Measurements from ENCODE around the gene VSIG10L2. TPM values are rescaled to one million over a fixed set of nuclear protein-coding genes. Genes with fewer than 3 reads are reported as not detected.
"Not testable (repeated sequence)": the region's sequence is repeated elsewhere in the genome, so short reads cannot be mapped to it uniquely, and the experiment has no call there.

The VSIG10L2 gene
- total RNA-seq, 1 donor from 2014 or later = not detected

DNA sequence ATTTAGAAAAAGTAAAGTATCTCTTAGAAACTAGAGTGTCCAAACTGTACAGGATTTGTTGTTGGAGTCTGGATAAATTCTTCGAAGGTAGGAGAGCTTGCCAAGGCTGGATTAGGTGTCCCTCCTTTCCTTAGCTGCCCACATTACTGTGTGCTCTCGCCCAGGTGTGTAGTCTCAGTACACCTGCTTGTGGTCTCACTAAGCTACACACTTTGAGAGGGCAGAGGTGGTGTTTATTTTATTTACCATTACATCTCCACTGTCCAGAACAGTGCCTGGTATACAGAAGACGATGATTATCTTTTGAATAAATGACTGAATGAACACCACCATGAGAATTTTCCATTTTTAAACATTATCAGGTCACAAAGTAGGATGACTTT is 36.5 kb downstream of the VSIG10L2 start:
- TF ChIP-seq, protein P1, sequence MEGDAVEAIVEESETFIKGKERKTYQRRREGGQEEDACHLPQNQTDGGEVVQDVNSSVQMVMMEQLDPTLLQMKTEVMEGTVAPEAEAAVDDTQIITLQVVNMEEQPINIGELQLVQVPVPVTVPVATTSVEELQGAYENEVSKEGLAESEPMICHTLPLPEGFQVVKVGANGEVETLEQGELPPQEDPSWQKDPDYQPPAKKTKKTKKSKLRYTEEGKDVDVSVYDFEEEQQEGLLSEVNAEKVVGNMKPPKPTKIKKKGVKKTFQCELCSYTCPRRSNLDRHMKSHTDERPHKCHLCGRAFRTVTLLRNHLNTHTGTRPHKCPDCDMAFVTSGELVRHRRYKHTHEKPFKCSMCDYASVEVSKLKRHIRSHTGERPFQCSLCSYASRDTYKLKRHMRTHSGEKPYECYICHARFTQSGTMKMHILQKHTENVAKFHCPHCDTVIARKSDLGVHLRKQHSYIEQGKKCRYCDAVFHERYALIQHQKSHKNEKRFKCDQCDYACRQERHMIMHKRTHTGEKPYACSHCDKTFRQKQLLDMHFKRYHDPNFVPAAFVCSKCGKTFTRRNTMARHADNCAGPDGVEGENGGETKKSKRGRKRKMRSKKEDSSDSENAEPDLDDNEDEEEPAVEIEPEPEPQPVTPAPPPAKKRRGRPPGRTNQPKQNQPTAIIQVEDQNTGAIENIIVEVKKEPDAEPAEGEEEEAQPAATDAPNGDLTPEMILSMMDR (IDR thresholded peaks at IDR 0.05; ENCODE audit: unreplicated experiment) = no peak
- Mint-ChIP-seq H3K27ac (no peak overlapping the region), H3K9me3 (ENCODE audit: low read depth) (no peaks in the 10 kb centered on the region), H3K4me1 (ENCODE audit: low read depth) (peaks cover 11% of the 10 kb centered on the region), H3K4me3 (ENCODE audit: low read depth) (no peak overlapping the region), H3K27me3 (no peaks in the 10 kb centered on the region), H3K36me3 (ENCODE audit: insufficient read depth) (peaks cover 13% of the 10 kb centered on the region)
- no peak for DNase-seq (ENCODE audit: low spot score, unreplicated experiment)

GRCh38 chr11:125985956-125986355 is 40.1 kb downstream of the VSIG10L2 start:
- DNase-seq (ENCODE audit: low spot score, unreplicated experiment); H3K4me1 Mint-ChIP-seq (ENCODE audit: low read depth): not testable (repeated sequence)

DNA sequence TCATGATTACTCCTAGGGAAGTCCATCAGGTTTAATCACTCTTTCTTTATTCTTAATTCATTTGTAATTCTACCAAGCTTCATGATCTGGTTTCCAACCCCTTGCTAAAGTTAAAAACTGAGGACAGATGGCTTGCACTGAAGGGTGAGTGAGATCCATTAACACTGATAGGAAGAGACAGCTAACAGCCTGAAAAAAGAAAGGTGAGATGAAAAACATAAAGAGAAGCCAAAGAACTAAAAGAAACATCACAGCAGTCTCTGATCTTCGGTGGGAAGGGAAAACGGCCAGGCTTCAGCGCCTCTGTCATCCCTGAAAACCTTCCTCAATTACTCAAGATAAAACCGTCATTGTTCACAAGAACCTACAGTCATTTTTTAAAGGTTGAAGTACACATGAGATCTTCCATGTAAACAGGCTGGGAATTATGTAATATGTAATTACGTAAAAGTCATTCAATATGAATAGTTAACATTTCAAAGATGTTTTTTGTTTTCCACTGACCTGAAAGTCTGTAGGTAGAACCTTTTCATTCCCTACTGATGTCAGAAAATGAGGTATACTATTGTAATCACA is 41.3 kb downstream of the VSIG10L2 start:
- TF ChIP-seq, protein P1 (IDR thresholded peaks at IDR 0.05; ENCODE audit: unreplicated experiment) = no peak
- Mint-ChIP-seq H3K4me1 (ENCODE audit: low read depth) (no peaks in the 10 kb centered on the region), H3K27ac (no peak overlapping the region), H3K27me3 (no peaks in the 10 kb centered on the region), H3K9me3 (ENCODE audit: low read depth) (no peaks in the 10 kb centered on the region), H3K36me3 (ENCODE audit: insufficient read depth) (peaks cover 18% of the 10 kb centered on the region), H3K4me3 (ENCODE audit: low read depth) (no peak overlapping the region)
- DNase-seq (ENCODE audit: low spot score, unreplicated experiment) = no peak

More at GRCh38 chr11:125985956-125986355, 40.1 kb downstream of the VSIG10L2 start:
- H3K4me3 Mint-ChIP-seq (ENCODE audit: low read depth); H3K27me3 Mint-ChIP-seq; H3K9me3 Mint-ChIP-seq (ENCODE audit: low read depth); H3K27ac Mint-ChIP-seq: not testable (repeated sequence)
- peaks cover 18% of the 10 kb centered on the region for H3K36me3 Mint-ChIP-seq (ENCODE audit: insufficient read depth)

- TF ChIP-seq, protein P1 (IDR thresholded peaks at IDR 0.05; ENCODE audit: unreplicated experiment) = no peak
- Mint-ChIP-seq H3K4me1 (ENCODE audit: low read depth) (no peaks in the 10 kb centered on the region), H3K9me3 (ENCODE audit: low read depth) (no peaks in the 10 kb centered on the region), H3K4me3 (ENCODE audit: low read depth) (no peak overlapping the region), H3K27ac (no peak overlapping the region), H3K27me3 (no peaks in the 10 kb centered on the region), H3K36me3 (ENCODE audit: insufficient read depth) (peaks cover 15% of the 10 kb centered on the region)
- DNase-seq (ENCODE audit: low spot score, unreplicated experiment) = no peak
Observed at GRCh38 chr11:125990244-125990643, 44.4 kb downstream of the VSIG10L2 start.

DNA sequence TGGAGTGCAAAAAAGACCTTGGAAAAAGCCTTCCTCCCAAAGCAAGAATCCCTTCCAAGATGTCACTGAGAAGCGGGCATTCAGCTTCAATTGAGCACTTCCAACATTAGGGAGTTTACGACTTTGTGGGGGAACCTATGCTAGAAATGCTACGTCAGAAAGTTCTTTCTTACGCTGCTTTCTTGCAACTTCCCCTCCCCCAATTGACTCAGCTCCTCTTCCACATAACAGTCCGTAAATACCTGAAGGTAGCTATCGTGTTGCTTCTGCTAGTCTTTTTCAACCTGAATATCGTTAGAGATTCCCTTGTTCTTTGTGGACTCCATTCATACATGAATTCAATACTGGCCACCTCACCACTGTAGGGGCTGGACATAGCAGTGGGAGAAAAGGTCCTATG is 47.0 kb downstream of the VSIG10L2 start:
- Mint-ChIP-seq H3K27me3 (no peaks in the 10 kb centered on the region), H3K36me3 (ENCODE audit: insufficient read depth) (peaks cover 16% of the 10 kb centered on the region), H3K9me3 (ENCODE audit: low read depth) (no peaks in the 10 kb centered on the region), H3K27ac (no peak overlapping the region), H3K4me1 (ENCODE audit: low read depth) (no peaks in the 10 kb centered on the region), H3K4me3 (ENCODE audit: low read depth) (no peak overlapping the region)
- DNase-seq (ENCODE audit: low spot score, unreplicated experiment) = no peak
- TF ChIP-seq, protein P1 (IDR thresholded peaks at IDR 0.05; ENCODE audit: unreplicated experiment) = no peak

GRCh38 chr11:125994509-125994908 is 48.7 kb downstream of the VSIG10L2 start:
- H3K27ac Mint-ChIP-seq = no peak overlapping the region
- no peaks in the 10 kb centered on the region for H3K4me1 Mint-ChIP-seq (ENCODE audit: low read depth)
- H3K36me3 Mint-ChIP-seq (ENCODE audit: insufficient read depth) = peaks cover 12% of the 10 kb centered on the region
- H3K9me3 Mint-ChIP-seq (ENCODE audit: low read depth) = no peaks in the 10 kb centered on the region
- no peaks in the 10 kb centered on the region for H3K27me3 Mint-ChIP-seq
- TF ChIP-seq, protein P1 (IDR thresholded peaks at IDR 0.05; ENCODE audit: unreplicated experiment) = no peak
- no peak overlapping the region for H3K4me3 Mint-ChIP-seq (ENCODE audit: low read depth)
- DNase-seq (ENCODE audit: low spot score, unreplicated experiment) = no peak

Measured in progenitor cell of endocrine pancreas (in vitro differentiated cells).